Measurements from ENCODE around the gene DCD. TPM values are rescaled to one million over a fixed set of nuclear protein-coding genes. Genes with fewer than 3 reads are reported as not detected.

Gene DCD
- total RNA-seq, 4 donors from 2014 or later = not detected

DNA sequence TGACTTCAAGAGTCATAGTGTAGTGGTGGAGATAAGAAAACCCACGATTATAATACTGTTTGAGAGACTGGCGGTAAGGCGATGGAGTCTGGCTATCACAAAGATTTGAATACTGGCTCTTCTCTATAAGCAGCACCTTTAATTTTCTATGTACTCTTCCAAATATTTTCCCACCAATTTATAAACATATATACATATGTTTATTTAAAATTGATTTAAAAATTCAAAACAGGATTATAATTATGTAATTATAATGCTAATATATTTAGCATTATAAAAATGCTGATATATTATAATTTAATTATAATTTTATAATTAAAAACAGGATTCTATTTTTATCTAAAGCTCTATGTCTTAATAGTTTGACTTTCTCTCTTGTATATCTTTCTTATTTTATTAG is 15.4 kb upstream of the DCD start:
- TF ChIP-seq, protein P1, sequence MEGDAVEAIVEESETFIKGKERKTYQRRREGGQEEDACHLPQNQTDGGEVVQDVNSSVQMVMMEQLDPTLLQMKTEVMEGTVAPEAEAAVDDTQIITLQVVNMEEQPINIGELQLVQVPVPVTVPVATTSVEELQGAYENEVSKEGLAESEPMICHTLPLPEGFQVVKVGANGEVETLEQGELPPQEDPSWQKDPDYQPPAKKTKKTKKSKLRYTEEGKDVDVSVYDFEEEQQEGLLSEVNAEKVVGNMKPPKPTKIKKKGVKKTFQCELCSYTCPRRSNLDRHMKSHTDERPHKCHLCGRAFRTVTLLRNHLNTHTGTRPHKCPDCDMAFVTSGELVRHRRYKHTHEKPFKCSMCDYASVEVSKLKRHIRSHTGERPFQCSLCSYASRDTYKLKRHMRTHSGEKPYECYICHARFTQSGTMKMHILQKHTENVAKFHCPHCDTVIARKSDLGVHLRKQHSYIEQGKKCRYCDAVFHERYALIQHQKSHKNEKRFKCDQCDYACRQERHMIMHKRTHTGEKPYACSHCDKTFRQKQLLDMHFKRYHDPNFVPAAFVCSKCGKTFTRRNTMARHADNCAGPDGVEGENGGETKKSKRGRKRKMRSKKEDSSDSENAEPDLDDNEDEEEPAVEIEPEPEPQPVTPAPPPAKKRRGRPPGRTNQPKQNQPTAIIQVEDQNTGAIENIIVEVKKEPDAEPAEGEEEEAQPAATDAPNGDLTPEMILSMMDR (IDR thresholded peaks at IDR 0.05) = no peak
- ATAC-seq (ENCODE audit: low FRiP score) (no peak), DNase-seq (ENCODE audit: low spot score) (no peak)

DNA sequence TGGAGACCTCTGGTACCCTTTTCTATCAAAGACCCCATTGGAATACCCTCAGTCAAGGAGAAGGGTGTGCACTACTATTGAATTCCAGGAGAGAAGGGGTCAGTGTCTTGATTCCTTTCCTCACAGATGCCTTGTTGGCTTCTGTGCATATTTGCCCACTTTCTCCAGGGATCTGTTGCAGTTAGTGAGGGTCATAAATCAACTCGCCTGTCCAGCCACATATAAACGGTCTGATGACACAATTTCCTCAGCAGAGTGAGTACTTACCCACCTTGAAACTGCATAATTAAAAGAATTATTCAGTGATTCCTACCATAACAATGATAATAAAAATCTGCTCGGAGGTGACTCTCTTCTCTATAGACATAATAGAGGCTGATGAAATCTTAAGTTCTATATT is 13.9 kb upstream of the DCD start:
- no peak for ATAC-seq (ENCODE audit: low FRiP score)
- TF ChIP-seq, protein P1 (IDR thresholded peaks at IDR 0.05) = no peak
- DNase-seq (ENCODE audit: low spot score) = no peak

DNA sequence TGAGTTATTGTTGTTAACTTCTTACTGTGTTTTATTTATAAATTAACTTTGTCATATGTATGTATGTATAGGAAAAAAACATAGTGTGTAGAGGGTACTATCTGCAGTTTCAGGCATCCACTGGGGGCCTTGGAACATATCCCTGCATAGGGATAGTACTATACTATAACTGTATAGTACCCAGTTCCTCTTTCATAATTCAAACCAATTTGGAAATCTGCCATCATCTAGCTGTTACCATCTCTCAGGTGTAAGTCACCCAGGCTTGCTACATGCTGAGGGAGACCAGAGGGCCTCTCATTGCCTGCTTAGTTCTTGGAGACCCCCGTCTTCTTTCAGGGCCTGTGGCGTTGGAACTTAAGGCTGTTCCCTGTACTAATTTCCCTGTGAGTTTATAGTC is 12.9 kb upstream of the DCD start:
- DNase-seq (ENCODE audit: low spot score) = no peak
- TF ChIP-seq, protein P1 (IDR thresholded peaks at IDR 0.05) = no peak
- no peak for ATAC-seq (ENCODE audit: low FRiP score)

DNA sequence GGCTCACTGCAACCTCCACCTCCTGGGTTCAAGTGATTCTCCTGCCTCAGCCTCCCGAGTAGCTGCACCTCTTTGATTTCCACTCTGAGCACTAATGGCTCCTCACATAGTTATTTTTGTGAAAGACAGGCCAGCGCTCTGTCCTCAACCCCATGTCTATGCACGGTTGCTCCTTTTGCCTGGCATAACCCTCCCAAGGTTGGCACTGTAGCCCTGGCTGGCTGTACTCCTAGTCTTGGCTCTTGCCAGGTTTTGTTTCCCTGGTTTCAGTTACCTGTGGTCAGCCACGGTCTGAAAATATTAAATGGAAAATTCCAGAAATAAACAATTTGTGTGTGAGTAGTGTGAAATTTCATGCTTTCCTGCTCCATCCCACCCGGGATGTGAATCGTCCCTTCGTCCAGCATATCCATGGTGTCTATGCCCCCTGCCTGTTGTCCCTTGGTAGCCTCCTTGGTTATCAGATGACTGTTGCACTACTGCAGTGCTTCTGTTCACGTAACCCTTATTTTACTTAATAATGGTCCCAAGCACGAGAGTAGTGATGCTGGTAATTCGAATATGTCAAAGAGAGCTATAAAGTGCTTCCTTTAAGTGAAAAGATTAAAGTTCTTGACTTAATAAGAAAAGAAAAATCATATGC is 12.3 kb upstream of the DCD start:
- TF ChIP-seq, protein P1 (IDR thresholded peaks at IDR 0.05) = no peak
- ATAC-seq (ENCODE audit: low FRiP score) = no peak

DNA sequence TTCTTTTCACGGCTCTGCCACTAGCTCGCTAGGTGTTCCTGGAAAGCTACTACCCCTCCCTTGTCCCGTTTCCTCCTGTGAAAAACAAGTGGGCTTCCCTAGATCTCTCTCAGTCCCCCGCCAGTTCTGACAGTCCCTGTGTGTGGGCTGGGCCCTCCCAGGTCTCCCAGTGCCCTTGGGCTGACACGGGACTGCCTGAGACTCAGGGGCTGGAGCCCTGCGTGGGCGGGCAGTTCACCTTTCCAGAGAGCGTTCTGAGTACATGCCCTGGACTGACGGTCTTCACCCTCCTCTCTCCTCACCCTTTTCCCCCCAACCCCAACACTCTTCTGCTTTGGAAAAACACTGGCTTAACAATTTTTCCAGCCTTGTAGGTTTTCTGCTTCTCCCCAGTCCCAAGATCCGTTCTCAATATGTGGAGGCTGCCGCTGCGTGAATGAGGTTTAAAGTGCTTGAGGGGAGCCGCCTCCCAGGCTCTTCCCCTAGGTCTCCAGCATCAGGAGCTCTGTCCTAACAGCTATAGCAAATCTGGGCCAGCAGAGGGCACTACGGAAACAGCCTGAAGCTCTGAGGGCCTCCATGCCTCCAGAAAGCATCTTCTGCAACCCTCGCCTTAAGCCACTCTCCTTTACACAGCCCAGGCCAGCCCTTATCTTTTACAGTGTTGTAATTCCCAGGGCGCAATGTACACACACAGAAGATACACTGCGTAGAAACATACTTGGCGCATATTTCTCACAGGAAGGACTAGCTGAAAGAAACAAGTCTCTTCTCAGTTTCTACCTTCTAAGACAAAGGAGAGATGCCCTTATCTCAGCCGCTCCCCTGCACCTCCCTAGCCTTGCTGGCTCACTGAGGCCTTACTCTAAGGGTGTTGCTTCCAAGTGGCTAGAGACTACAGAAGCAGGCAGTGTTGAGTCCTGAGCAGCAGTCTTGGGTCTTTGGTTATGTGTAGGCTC is 10.4 kb upstream of the DCD start:
- TF ChIP-seq, protein P1 (IDR thresholded peaks at IDR 0.05) = no peak
- DNase-seq (ENCODE audit: low spot score) = no peak
- no peak for ATAC-seq (ENCODE audit: low FRiP score)

More for the DNA sequence above, 12.3 kb upstream of the DCD start:
- DNase-seq (ENCODE audit: low spot score) = no peak

DNA sequence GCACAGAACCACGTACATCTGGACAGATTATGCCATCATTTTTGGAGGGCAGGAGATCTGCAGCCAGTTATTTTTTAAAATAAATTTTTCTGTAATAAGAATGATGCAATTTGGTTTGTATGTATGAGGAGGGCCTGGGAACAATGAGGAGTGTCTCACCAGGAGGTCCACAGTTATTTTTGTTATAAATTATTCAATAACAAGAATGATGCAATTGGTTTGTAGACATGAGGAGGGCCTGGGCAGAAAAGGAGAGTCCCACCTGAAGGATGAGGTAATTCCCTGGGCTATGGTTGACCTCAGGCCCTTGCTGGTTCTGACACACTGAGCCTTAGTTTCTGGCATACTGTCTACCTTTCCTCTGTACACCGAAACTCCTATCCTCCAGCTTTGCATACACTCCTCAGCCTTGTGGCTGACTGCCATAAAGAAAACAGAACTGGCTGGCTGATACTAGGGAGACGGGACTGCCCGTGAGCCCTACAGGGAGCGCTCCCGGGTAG is 9.0 kb upstream of the DCD start:
- ATAC-seq (ENCODE audit: low FRiP score) = no peak
- TF ChIP-seq, protein P1 (IDR thresholded peaks at IDR 0.05) = no peak
- no peak for DNase-seq (ENCODE audit: low spot score)

Data from omental fat pad (tissue), 4 donors.